ENCODE results near the gene ARHGAP20. TPM values are rescaled to one million over a fixed set of nuclear protein-coding genes. Genes with fewer than 3 reads are reported as not detected.

Gene ARHGAP20
- total and polyA plus RNA-seq, 2 of the 8 experiments (the other 6 are each of a cell fraction or from before 2014, with no cell fraction given) = 0.05 to 0.28 TPM

DNA sequence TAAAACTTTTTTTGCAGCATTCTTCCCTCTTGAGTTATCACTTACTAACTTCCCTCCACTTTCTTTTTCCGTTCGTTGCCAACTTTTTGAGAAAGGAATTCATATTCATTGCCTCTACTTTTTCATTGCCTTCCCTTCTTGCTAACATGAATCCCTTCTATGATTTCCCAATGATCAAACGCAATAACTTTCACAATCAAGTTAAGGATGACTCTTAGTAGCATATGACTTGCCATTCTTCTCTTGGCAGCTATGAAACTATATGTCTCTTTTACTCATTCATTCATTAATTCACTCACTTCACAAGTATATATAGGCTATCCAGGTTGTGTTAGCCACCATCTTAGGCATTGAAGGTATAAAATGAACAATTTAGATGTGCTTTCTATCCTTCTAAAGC, 16.6 kb upstream of the ARHGAP20 start:
- ChIA-PET POLR2A (ENCODE audit: partially characterized antibody) (interaction anchor here (0.7 kb wide), 1 partner anchor 255 kb away, joined by 3 read pairs; no protein-coding TSS in a partner anchor), CTCF (ENCODE audit: partially characterized antibody) (no interaction called here)
- H2BK20ac ChIP-seq (ENCODE audit: low read length) = no peak overlapping the region
- H3K4me1 ChIP-seq (replicated peaks in 1 of 4; ENCODE audit: control insufficient read depth in 3 of 4, insufficient read depth in 4 of 4, low read length in 3 of 4) = no peaks in the 10 kb centered on the region
- H3K18ac ChIP-seq (ENCODE audit: extremely low read depth, low read length) = no peak overlapping the region
- H4K91ac ChIP-seq (replicated peaks; ENCODE audit: insufficient read length, low read length) = no peak overlapping the region
- TF ChIP-seq POU5F1 (IDR thresholded peaks at IDR 0.05; ENCODE audit: low read depth, low read length) (no peak), SRF (IDR thresholded peaks at IDR 0.05; ENCODE audit: low read depth, low read length) (no peak), MAFK (IDR thresholded peaks at IDR 0.05; ENCODE audit: low read depth, low read length) (no peak), RNF2 (IDR thresholded peaks at IDR 0.05; ENCODE audit: borderline replicate concordance, low read depth, low read length, missing control alignments, poor library complexity, severe bottlenecking) (no peak), HDAC6 (IDR thresholded peaks at IDR 0.05; ENCODE audit: low read depth, low read length) (no peak), BRCA1 (IDR thresholded peaks at IDR 0.05; ENCODE audit: low read depth, low read length) (no peak), POLR2AphosphoS5 (IDR thresholded peaks at IDR 0.05; ENCODE audit: low read depth, low read length) (no peak), KDM4A (IDR thresholded peaks at IDR 0.05; ENCODE audit: low read depth, low read length, severe bottlenecking) (no peak), SP1 (IDR thresholded peaks at IDR 0.05; ENCODE audit: low read depth, low read length) (no peak), RAD21 (IDR thresholded peaks at IDR 0.05 in 1 of 2, conservative IDR thresholded peaks at IDR 0.05 in 1 of 2; ENCODE audit: low read depth in 2 of 2, low read length in 2 of 2) (no peak), CHD1 (IDR thresholded peaks at IDR 0.05; ENCODE audit: low read depth, low read length) (no peak), TCF12 (IDR thresholded peaks at IDR 0.05; ENCODE audit: low read depth, low read length) (no peak), CBX8 (IDR thresholded peaks at IDR 0.05; ENCODE audit: borderline replicate concordance, low read depth, low read length) (no peak), RBBP5 (IDR thresholded peaks at IDR 0.05; ENCODE audit: borderline replicate concordance, low read depth, low read length) (no peak), ASH2L (IDR thresholded peaks at IDR 0.05; ENCODE audit: low read length) (no peak)
- no peak overlapping the region for H3K23ac ChIP-seq (ENCODE audit: insufficient read length)
- H3K79me2 ChIP-seq (ENCODE audit: control insufficient read depth in 1 of 2, insufficient read depth in 2 of 2, low read length in 2 of 2) = no peaks in the 10 kb centered on the region
- H3K9ac ChIP-seq (replicated peaks in 1 of 4; ENCODE audit: extremely low read depth in 1 of 4, low read depth in 3 of 4, low read length in 3 of 4) = no peak overlapping the region
- H3K14ac ChIP-seq (ENCODE audit: insufficient read length) = no peak overlapping the region
- H3K4me3 ChIP-seq (ENCODE audit: extremely low read depth in 1 of 4, insufficient read depth in 2 of 4, low read depth in 3 of 4, low read length in 4 of 4) = no peak overlapping the region
- 88% methylated on average over 3 of the region's 3 CpGs; no CpG with 5 or more reads in 1 of the 2 experiments for WGBS, 2 experiments (ENCODE audit: extremely low coverage in 1 of 2, insufficient coverage in 1 of 2, insufficient read length in 1 of 2, insufficient replicate concordance in 2 of 2, low coverage in 1 of 2, low lambda C conversion rate in 2 of 2, missing lambda C conversion rate in 1 of 2)
- H2BK12ac ChIP-seq (ENCODE audit: low read depth, low read length) = no peak overlapping the region
- H3K9me3 ChIP-seq (ENCODE audit: insufficient read depth in 2 of 2, low read depth in 1 of 2, low read length in 1 of 2) = no peaks in the 10 kb centered on the region
- no peak overlapping the region for H2BK15ac ChIP-seq (ENCODE audit: low read length)
- no peak overlapping the region for H2BK5ac ChIP-seq (ENCODE audit: low read depth, low read length)
- no peak overlapping the region for H2AFZ ChIP-seq (ENCODE audit: low read length)
- no peak for DNase-seq (ENCODE audit: low read depth in 1 of 2, low spot score in 2 of 2)
- no peak overlapping the region for H4K8ac ChIP-seq (ENCODE audit: extremely low read depth, insufficient read depth, low read length)
- H2BK120ac ChIP-seq (replicated peaks; ENCODE audit: low read depth, low read length) = no peak overlapping the region
- H3K4ac ChIP-seq (replicated peaks; ENCODE audit: insufficient read length, low read depth, low read length) = no peak overlapping the region
- no peaks in the 10 kb centered on the region for H4K20me1 ChIP-seq (replicated peaks in 1 of 2; ENCODE audit: control insufficient read depth in 1 of 2, insufficient read depth in 2 of 2, low read length in 2 of 2)
- H3K27me3 ChIP-seq (replicated peaks in 1 of 4; ENCODE audit: control insufficient read depth in 3 of 4, extremely low read depth in 1 of 4, insufficient read depth in 3 of 4, low read length in 3 of 4) = no peaks in the 10 kb centered on the region
- H3K79me1 ChIP-seq (ENCODE audit: low read depth, low read length) = no peaks in the 10 kb centered on the region
- no peaks in the 10 kb centered on the region for H3K36me3 ChIP-seq (ENCODE audit: control insufficient read depth in 2 of 4, insufficient read depth in 4 of 4, low read length in 3 of 4)
- H3K4me2 ChIP-seq (ENCODE audit: insufficient read depth in 1 of 2, low read depth in 2 of 2, low read length in 2 of 2) = no peak overlapping the region
- H3K56ac ChIP-seq (replicated peaks; ENCODE audit: insufficient read length, low read depth, low read length) = no peak overlapping the region
- no peak for FAIRE-seq
- H3K23me2 ChIP-seq (ENCODE audit: low read depth, low read length) = no peaks in the 10 kb centered on the region
- H3K27ac ChIP-seq (ENCODE audit: low read depth, low read length) = no peak overlapping the region
- H2AK5ac ChIP-seq (ENCODE audit: low read depth, low read length) = no peak overlapping the region
- no peak overlapping the region for H4K5ac ChIP-seq (ENCODE audit: insufficient read length, low read depth, low read length)

Data from H1 (cell line).